KMS-11 (cell line): Measurements from ENCODE around the gene TMEM31.

Source experiments
- H2AFZ ChIP-seq: fragments of 200-600 bp; sonication (generic); 2 replicates; pipeline ENCODE4 v1.6.1; 2016; ENCODE audit warnings: antibody characterized with exemption, mixed run types, low read depth
- H3K27ac ChIP-seq: fragments of 200-600 bp; sonication (generic); 2 replicates; pipeline ENCODE4 v1.6.1; 2016; ENCODE audit warnings: mild to moderate bottlenecking, mixed run types
- H3K27me3 ChIP-seq: fragments of 200-600 bp; sonication (generic); 2 replicates; pipeline ENCODE4 v1.6.1; 2017; ENCODE audit warnings: mild to moderate bottlenecking, low read depth, mixed run types, moderate library complexity; ENCODE audit not compliant: insufficient read depth
- H3K36me3 ChIP-seq: fragments of 200-600 bp; sonication (generic); 2 replicates; pipeline ENCODE4 v1.6.1; 2017; ENCODE audit warnings: mild to moderate bottlenecking, mixed run types; ENCODE audit not compliant: insufficient read depth
- H3K4me1 ChIP-seq: fragments of 200-600 bp; sonication (generic); 2 replicates; pipeline ENCODE4 v1.6.1; 2016; ENCODE audit warnings: mild to moderate bottlenecking, low read depth, mixed run types; ENCODE audit not compliant: poor library complexity, severe bottlenecking
- H3K4me2 ChIP-seq: fragments of 200-600 bp; sonication (generic); 2 replicates; pipeline ENCODE4 v1.7.0; 2016; ENCODE audit warnings: mild to moderate bottlenecking, mixed run types
- H3K4me3 ChIP-seq: fragments of 200-600 bp; sonication (generic); IDR thresholded peaks from 2 replicates; pipeline ENCODE4 v1.6.1; 2017; ENCODE audit warnings: low read depth, low read length, mixed read lengths; ENCODE audit not compliant: insufficient read depth
- H3K79me2 ChIP-seq: fragments of 200-600 bp; sonication (generic); 2 replicates; pipeline ENCODE4 v1.6.1; 2016; ENCODE audit warnings: low read depth, mixed run types; ENCODE audit not compliant: insufficient read depth
- H3K9ac ChIP-seq: fragments of 200-600 bp; sonication (generic); 2 replicates; pipeline ENCODE4 v1.6.1; 2016; ENCODE audit warnings: mild to moderate bottlenecking, mixed run types
- H4K20me1 ChIP-seq: fragments of 200-600 bp; sonication (generic); 2 replicates; pipeline ENCODE4 v1.6.1; 2016; ENCODE audit warnings: mild to moderate bottlenecking, mixed run types; ENCODE audit not compliant: insufficient read depth
- TF ChIP-seq, protein P1 (sequence below): fragments of 200-600 bp; sonication (generic); conservative IDR thresholded peaks from 2 replicates; pipeline ENCODE4 v1.6.1; 2017; ENCODE audit warnings: low read depth, mild to moderate bottlenecking, antibody characterized with exemption, low read length, moderate library complexity, mixed read lengths

Gene TMEM31

DNA sequence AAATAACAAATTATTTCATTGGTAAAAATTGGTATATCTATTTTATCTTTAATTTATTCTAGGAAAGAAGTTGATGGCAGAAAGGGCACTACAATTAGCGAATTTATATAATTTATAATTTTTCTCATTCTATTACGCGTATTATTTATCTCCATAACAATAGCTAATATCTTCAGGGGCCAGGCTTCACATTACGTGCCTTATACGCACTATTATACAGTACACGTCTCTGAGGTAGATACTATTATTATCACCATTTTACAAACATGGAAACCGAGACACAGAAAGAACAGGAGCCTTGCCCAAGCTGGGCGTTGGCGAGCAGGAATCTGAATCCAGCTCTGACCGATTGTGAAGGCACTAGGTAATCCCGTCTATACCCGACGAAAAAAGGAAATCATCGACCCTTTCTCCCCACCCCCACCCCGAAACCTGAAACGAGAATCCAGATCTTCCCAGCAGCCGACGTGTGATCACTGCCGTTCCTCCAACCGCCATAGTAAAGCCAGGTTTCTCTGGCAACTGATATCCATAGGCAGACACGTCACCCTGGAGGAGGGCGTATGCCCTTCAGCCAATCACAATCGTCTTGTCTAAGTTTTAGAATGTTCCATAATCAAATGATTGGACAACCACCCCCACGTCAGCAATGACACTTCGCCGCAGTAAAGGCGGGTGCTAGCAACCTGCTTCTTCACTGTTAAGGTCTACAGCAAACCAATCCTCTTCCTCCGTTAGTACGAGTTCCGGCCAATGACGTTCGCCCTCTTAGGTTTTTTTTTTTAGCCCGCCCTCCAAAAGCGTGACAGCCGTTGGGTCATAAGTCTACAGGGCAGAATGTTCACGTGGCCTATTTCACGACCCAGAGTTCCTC is 24.3 kb upstream of the TMEM31 start, which contains the start of gene MORF4L2:
Gene MORF4L2 (minus strand): TSS at position 501 of the 874 bp plus-strand sequence. CDS start 9,672 bp downstream, outside the sequence.
- Histone ChIP-seq H3K79me2 (peaks cover 29% of the 10 kb centered on the region), H3K36me3 (no peaks in the 10 kb centered on the region; the same call in 1 of the 2 replicates), H3K4me3 (no peak within 1 kb of the TSS), H3K27ac (peak within 1 kb of the TSS; percentile 99), H3K9ac (peak within 1 kb of the TSS; percentile 99), H2AFZ (peak within 1 kb of the TSS; percentile 86), H3K27me3 (no peaks in the 10 kb centered on the region), H4K20me1 (no peaks in the 10 kb centered on the region), H3K4me1 (peaks cover 14% of the 10 kb centered on the region), H3K4me2 (peak within 1 kb of the TSS; percentile 80)
- TF ChIP-seq, protein P1, sequence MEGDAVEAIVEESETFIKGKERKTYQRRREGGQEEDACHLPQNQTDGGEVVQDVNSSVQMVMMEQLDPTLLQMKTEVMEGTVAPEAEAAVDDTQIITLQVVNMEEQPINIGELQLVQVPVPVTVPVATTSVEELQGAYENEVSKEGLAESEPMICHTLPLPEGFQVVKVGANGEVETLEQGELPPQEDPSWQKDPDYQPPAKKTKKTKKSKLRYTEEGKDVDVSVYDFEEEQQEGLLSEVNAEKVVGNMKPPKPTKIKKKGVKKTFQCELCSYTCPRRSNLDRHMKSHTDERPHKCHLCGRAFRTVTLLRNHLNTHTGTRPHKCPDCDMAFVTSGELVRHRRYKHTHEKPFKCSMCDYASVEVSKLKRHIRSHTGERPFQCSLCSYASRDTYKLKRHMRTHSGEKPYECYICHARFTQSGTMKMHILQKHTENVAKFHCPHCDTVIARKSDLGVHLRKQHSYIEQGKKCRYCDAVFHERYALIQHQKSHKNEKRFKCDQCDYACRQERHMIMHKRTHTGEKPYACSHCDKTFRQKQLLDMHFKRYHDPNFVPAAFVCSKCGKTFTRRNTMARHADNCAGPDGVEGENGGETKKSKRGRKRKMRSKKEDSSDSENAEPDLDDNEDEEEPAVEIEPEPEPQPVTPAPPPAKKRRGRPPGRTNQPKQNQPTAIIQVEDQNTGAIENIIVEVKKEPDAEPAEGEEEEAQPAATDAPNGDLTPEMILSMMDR = no peak

DNA sequence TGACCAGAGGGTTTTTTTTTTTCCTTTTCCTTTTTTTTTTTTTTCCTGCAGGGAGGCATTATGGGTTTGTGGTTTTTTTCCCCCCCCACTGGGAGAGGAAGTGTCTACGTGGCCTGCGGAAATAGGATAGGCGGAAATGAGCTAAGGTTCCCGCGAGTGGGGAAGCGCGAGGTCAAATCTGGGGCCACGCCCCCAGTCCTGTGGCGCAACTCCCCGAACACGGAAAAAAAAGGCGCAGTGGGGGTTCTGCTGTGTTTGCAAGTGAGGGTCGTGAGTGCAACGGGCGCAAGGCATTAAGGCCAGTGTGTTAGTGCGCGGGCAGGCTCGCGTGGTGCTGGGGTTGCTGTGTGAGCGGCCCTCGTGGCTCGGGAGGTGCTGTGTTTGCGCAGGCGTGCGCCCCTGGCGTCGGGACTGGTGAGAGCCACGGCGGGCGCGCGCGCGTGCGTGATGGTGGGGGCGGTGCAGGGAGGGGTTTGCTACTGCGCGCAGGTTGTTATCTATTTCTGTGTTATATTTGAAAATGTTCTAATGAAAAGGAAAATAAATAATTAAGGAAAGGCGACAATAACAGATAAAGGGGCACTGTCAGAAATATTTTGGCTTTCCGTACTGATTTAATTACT is 23.5 kb upstream of the TMEM31 start:
- Histone ChIP-seq H3K4me3 (no peak overlapping the region), H3K36me3 (no peaks in the 10 kb centered on the region; the same call in 1 of the 2 replicates), H2AFZ (peak overlapping the region; percentile 86), H3K4me1 (peaks cover 14% of the 10 kb centered on the region), H3K4me2 (peak overlapping the region; percentile 73), H3K27ac (peak overlapping the region; percentile 99), H3K27me3 (no peaks in the 10 kb centered on the region), H3K79me2 (peaks cover 29% of the 10 kb centered on the region), H3K9ac (peak overlapping the region; percentile 99), H4K20me1 (no peaks in the 10 kb centered on the region)
- TF ChIP-seq, protein P1 = peak; percentile 26; the same call in 1 of the 2 replicates

DNA sequence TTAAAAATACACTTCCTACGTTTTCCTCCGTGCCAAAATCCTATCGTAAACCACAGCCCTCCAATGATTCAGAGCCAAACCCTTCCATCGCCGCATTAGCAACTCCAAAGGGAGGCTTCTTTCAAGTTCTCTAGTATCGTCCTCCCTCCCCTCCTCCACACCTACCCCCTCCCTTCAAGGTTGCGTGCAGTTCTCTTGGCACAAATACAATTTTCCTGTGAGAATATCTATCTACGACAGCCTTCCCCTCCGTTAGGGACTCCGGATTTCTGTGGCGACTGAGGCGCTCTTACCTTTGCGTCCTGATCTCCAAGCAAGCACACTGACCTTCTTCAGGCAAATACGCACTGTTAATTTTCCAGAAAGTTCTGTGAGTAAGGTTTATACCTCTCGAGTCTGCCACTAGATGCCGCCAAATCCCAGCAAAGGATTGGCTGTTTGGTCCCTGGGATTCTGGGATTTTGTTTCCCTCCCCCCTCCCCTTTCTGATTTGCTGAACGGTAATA is 23.0 kb upstream of the TMEM31 start:
- peaks cover 14% of the 10 kb centered on the region for H3K4me1 ChIP-seq
- peak overlapping the region; percentile 86 for H2AFZ ChIP-seq
- H3K27ac ChIP-seq = peak overlapping the region; percentile 99
- H3K9ac ChIP-seq = peak overlapping the region; percentile 99
- H3K4me3 ChIP-seq = no peak overlapping the region
- no peaks in the 10 kb centered on the region for H3K27me3 ChIP-seq
- no peaks in the 10 kb centered on the region for H4K20me1 ChIP-seq
- peaks cover 29% of the 10 kb centered on the region for H3K79me2 ChIP-seq
- H3K36me3 ChIP-seq = no peaks in the 10 kb centered on the region; the same call in 1 of the 2 replicates
- H3K4me2 ChIP-seq = peak overlapping the region; percentile 73; the same call in 1 of the 2 replicates
- TF ChIP-seq, protein P1 = peak; percentile 73

DNA sequence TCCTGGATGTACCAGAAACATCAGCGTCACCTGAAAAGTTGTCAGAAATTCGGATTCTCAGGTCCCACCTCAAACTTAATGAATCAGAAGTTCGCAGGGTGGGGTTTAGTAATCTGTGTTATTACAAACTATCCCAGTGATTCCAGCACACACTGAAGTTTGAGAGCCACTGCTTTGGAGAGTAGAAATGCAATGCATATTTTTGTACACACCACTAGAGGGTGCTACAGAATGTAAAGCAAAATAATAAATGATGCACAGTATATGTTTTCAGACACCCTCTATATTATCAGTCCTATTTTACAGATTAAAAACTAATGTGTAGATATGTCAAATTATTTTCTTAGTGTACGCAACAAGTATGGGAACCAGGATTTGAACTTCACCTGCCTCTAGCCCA is 21.8 kb upstream of the TMEM31 start:
- no peaks in the 10 kb centered on the region for H4K20me1 ChIP-seq
- no peak overlapping the region for H3K9ac ChIP-seq
- peaks cover 14% of the 10 kb centered on the region for H3K4me1 ChIP-seq
- no peaks in the 10 kb centered on the region for H3K27me3 ChIP-seq
- H3K4me3 ChIP-seq = no peak overlapping the region
- TF ChIP-seq, protein P1 = peak; percentile 76
- no peak overlapping the region; the same call in 1 of the 2 replicates for H3K4me2 ChIP-seq
- no peak overlapping the region for H3K27ac ChIP-seq
- peaks cover 25% of the 10 kb centered on the region for H3K79me2 ChIP-seq
- H3K36me3 ChIP-seq = no peaks in the 10 kb centered on the region; the same call in 1 of the 2 replicates
- H2AFZ ChIP-seq = no peak overlapping the region
